ENCODE results near the gene GRIK5. TPM values are rescaled to one million over a fixed set of nuclear protein-coding genes. Genes with fewer than 3 reads are reported as not detected.

Gene GRIK5
- total RNA-seq, 1 experiment from 2014 or later: 43.1 TPM

- Histone ChIP-seq H3K9me3 (ENCODE audit: control insufficient read depth, low read depth, low read length) (no peaks in the 10 kb centered on the region), H3T11ph (ENCODE audit: low read length) (no peak overlapping the region), H3K14ac (ENCODE audit: insufficient read depth, low read length) (no peak overlapping the region), H2BK15ac (ENCODE audit: low read depth, low read length) (no peak overlapping the region), H3K4me2 (ENCODE audit: insufficient read depth, insufficient read length, low read length) (no peak overlapping the region), H2BK120ac (ENCODE audit: low read depth, low read length, poor library complexity, severe bottlenecking) (no peak overlapping the region), H3K23ac (ENCODE audit: insufficient read length, low read depth, low read length) (no peak overlapping the region), H3K79me1 (ENCODE audit: insufficient read depth, low read depth, low read length, poor library complexity, severe bottlenecking) (no peaks in the 10 kb centered on the region), H4K20me1 (ENCODE audit: control insufficient read depth, insufficient read depth, insufficient read length) (no peaks in the 10 kb centered on the region), H3K27me3 (ENCODE audit: insufficient read depth, low read length) (peaks cover 5% of the 10 kb centered on the region), H2BK20ac (ENCODE audit: low read depth, low read length, poor library complexity, severe bottlenecking) (no peak overlapping the region), H3K56ac (ENCODE audit: insufficient read length, low read depth, low read length) (no peak overlapping the region), H2BK5ac (ENCODE audit: insufficient read length, low read length) (no peak overlapping the region), H3K4me1 (ENCODE audit: insufficient read depth, low read length) (peaks cover 5% of the 10 kb centered on the region; the same call in 1 of the 2 replicates), H3K9ac (ENCODE audit: extremely low read depth, insufficient read length, low read length) (no peak overlapping the region), H3K4ac (ENCODE audit: low read depth, low read length) (no peak overlapping the region), H3K27ac (ENCODE audit: insufficient read length, low read depth, low read length) (no peak overlapping the region), H3K18ac (ENCODE audit: insufficient read length, low read depth, low read length) (no peak overlapping the region), H3K79me2 (ENCODE audit: insufficient read depth, low read length) (no peaks in the 10 kb centered on the region), H2BK12ac (ENCODE audit: insufficient read length, low read depth, low read length) (no peak overlapping the region), H4K5ac (ENCODE audit: insufficient read length, low read depth, low read length) (no peak overlapping the region), H3K23me2 (ENCODE audit: insufficient read length, low read depth, low read length, poor library complexity, severe bottlenecking) (no peaks in the 10 kb centered on the region), H4K8ac (replicated peaks; ENCODE audit: insufficient read length, low read depth, low read length) (no peak overlapping the region), H2AFZ (ENCODE audit: low read length) (no peak overlapping the region), H2AK5ac (ENCODE audit: insufficient read length, low read length) (no peak overlapping the region), H4K91ac (ENCODE audit: insufficient read length, low read depth, low read length) (no peak overlapping the region)
- H3K27ac Mint-ChIP-seq: 0 out of 7 replicates have a peak overlapping the region, but pooled peaks of 1 of the 3 experiments have one; percentile 31
- WGBS (ENCODE audit: extremely low coverage, insufficient read length, low lambda C conversion rate): no CpG with 5 or more reads among the region's 22 CpGs
- no peak overlapping the region for H3K4me3 Mint-ChIP-seq
- H3K36me3 Mint-ChIP-seq (ENCODE audit: insufficient read depth in 1 of 3, low read depth in 3 of 3): peaks cover 25 to 46% (median 41%) of the 10 kb centered on the region in 3 experiments
- TF ChIP-seq CTCF (conservative IDR thresholded peaks at IDR 0.05): no peak
- no peak for DNase-seq
- H3K4me1 Mint-ChIP-seq: peaks cover 11 to 12% of the 10 kb centered on the region in 2 experiments
- no peaks in the 10 kb centered on the region; a peak in 1 of 5 replicates for H3K9me3 Mint-ChIP-seq
- peaks cover 23% of the 10 kb centered on the region for H3K27me3 Mint-ChIP-seq (ENCODE audit: low read depth)
Observed at GRCh38 chr19:42005504-42005903, 64.5 kb downstream of the GRIK5 start.

All from H9 (cell line).